HCT116 (cell line): ENCODE measurements around the gene CTAGE1. TPM values are rescaled to one million over a fixed set of nuclear protein-coding genes. Genes with fewer than 3 reads are reported as not detected.

ENCODE experiments used
- ATAC-seq: fragments of 200-7000 bp; cut with Tn5 transposase; 2 replicates; pipeline ENCODE4 v1.9.1; 2020; ENCODE audit warnings: mild to moderate bottlenecking, moderate library complexity
- BruUV-seq: library from RNA; stranded (reverse); fragments of 400-500 nt; replicated peaks from 2 replicates; lab custom pipeline; 2021; lab: Mats Ljungman, UMichigan
- CTCF ChIA-PET: fragments of 300-600 bp; sonication (Branson Sonifier 250); formaldehyde crosslinking; loops from one replicate; lab custom pipeline; 2021; ENCODE audit warnings: antibody characterized with exemption; lab: Charles Lee
- POLR2A ChIA-PET: fragments of 300-600, 350-600 bp; sonication (Branson Sonifier 250); formaldehyde crosslinking; loops from one replicate; lab custom pipeline; 2021; ENCODE audit warnings: antibody characterized with exemption; lab: Charles Lee
- RAD21 ChIA-PET, 2 experiments: fragments of 300-600 bp; sonication (Branson Sonifier 250); formaldehyde crosslinking; loops; one replicate each; lab custom pipeline; 2023; ENCODE audit warnings: low total read pairs in 2 of 2; ENCODE audit not compliant: uncharacterized antibody in 2 of 2, unreplicated experiment in 2 of 2, low non-redundant PET in 1 of 2; lab: Charles Lee
- DNase-seq: peaks from one replicate; pipeline ENCODE4 v3.0.0-alpha.2; 2010; ENCODE audit warnings: low read depth, low spot score
- H2AFZ ChIP-seq: fragments of 200-600 bp; shearing (Covaris generic), sonication (generic); 2 replicates; pipeline ENCODE4 v1.6.1; 2017; ENCODE audit warnings: low read depth, mixed run types, mixed read lengths, antibody characterized with exemption, low read length; ENCODE audit not compliant: poor library complexity, severe bottlenecking
- H3K27ac ChIP-seq: 2 replicates; pipeline ENCODE4 v1.5.1; 2012; ENCODE audit warnings: low read depth, low read length
- H3K27me3 ChIP-seq: fragments of 200-600 bp; sonication (generic); 2 replicates; pipeline ENCODE4 v1.6.1; 2016; ENCODE audit warnings: mixed run types, low read length, mixed read lengths; ENCODE audit not compliant: insufficient read depth
- H3K36me3 ChIP-seq, 2 experiments: fragments of 200-500 bp in 1 of 2; fragments of 200-600 bp in 1 of 2; sonication (Bioruptor generic) in 1 of 2; sonication (generic) in 1 of 2; 2 replicates each; pipeline versions ENCODE4 v1.5.1 to v1.6.1; 2014 to 2016; ENCODE audit warnings: low read length in 2 of 2, inconsistent platforms in 1 of 2, mixed read lengths in 1 of 2, mixed run types in 1 of 2; ENCODE audit not compliant: insufficient read depth in 2 of 2, control insufficient read depth in 1 of 2
- H3K4me1 ChIP-seq, 2 experiments: fragments of 200-600 bp in 1 of 2; sonication (generic) in 1 of 2; 2 replicates each; pipeline versions ENCODE4 v1.5.1 to v1.6.1; 2012 to 2017; ENCODE audit warnings: low read length in 2 of 2, inconsistent platforms in 1 of 2, mild to moderate bottlenecking in 1 of 2, mixed read lengths in 1 of 2, mixed run types in 1 of 2, moderate library complexity in 1 of 2; ENCODE audit not compliant: insufficient read depth in 2 of 2, control insufficient read depth in 1 of 2
- H3K4me2 ChIP-seq: fragments of 200-600 bp; sonication (generic); 2 replicates; pipeline ENCODE4 v1.6.1; 2017; ENCODE audit warnings: mixed run types, low read length, mixed read lengths
- H3K4me3 ChIP-seq, 2 experiments: fragments of 200-600 bp in 1 of 2; sonication (generic) in 1 of 2; replicated peaks in 1 of 2; 2 replicates each; pipeline ENCODE4 v1.5.1; 2011 to 2016; ENCODE audit warnings: low read length in 2 of 2, control low read depth in 1 of 2, low read depth in 1 of 2, mild to moderate bottlenecking in 1 of 2, mixed read lengths in 1 of 2, mixed run types in 1 of 2
- H3K79me2 ChIP-seq: fragments of 200-600 bp; sonication (generic); 2 replicates; pipeline ENCODE4 v1.6.1; 2017; ENCODE audit warnings: mild to moderate bottlenecking, mixed run types, low read length, moderate library complexity, mixed read lengths; ENCODE audit not compliant: insufficient read depth
- H3K9ac ChIP-seq: fragments of 200-600 bp; sonication (generic); 2 replicates; pipeline ENCODE4 v1.6.1; 2016; ENCODE audit warnings: low read length, mixed read lengths
- H3K9me2 ChIP-seq: fragments of 200-600 bp; sonication (generic), shearing (Covaris generic); 2 replicates; pipeline ENCODE4 v1.6.1; 2017; ENCODE audit warnings: mixed run types, mild to moderate bottlenecking, moderate library complexity; ENCODE audit not compliant: insufficient read depth
- H3K9me3 ChIP-seq, 2 experiments: fragments of 200-500 bp in 1 of 2; fragments of 200-600 bp in 1 of 2; sonication (Bioruptor generic) in 1 of 2; sonication (generic) in 1 of 2; 2 replicates each; pipeline ENCODE4 v1.6.1; 2014 to 2017; ENCODE audit warnings: low read length in 2 of 2, mixed read lengths in 2 of 2, inconsistent platforms in 1 of 2, low read depth in 1 of 2, mild to moderate bottlenecking in 1 of 2, mixed run types in 1 of 2, moderate library complexity in 1 of 2; ENCODE audit not compliant: control insufficient read depth in 1 of 2, insufficient read depth in 1 of 2
- H4K20me1 ChIP-seq: fragments of 200-600 bp; sonication (generic), shearing (Covaris generic); 2 replicates; pipeline ENCODE4 v1.6.1; 2017; ENCODE audit warnings: mixed run types, mild to moderate bottlenecking, moderate library complexity; ENCODE audit not compliant: insufficient read depth
- ATF3 ChIP-seq: IDR thresholded peaks from 2 replicates; pipeline ENCODE4 v1.6.1; 2012
- CBX3 ChIP-seq: IDR thresholded peaks from 2 replicates; pipeline ENCODE4 v1.6.1; 2012; ENCODE audit warnings: low read depth
- CEBPB ChIP-seq: IDR thresholded peaks from 2 replicates; pipeline ENCODE4 v1.6.1; 2012; ENCODE audit warnings: low read depth
- EGR1 ChIP-seq: IDR thresholded peaks from 2 replicates; pipeline ENCODE4 v1.6.1; 2012; ENCODE audit warnings: low read depth
- ELF1 ChIP-seq: IDR thresholded peaks from 2 replicates; pipeline ENCODE4 v1.6.1; 2012; ENCODE audit warnings: low read depth, borderline replicate concordance
- EZH2 ChIP-seq: fragments of 200-600 bp; sonication (generic); IDR thresholded peaks from 2 replicates; pipeline ENCODE4 v1.6.1; 2017; ENCODE audit warnings: antibody characterized with exemption, mixed run types
- EZH2phosphoT487 ChIP-seq: fragments of 200-600 bp; IDR thresholded peaks from 2 replicates; pipeline ENCODE4 v1.6.1; 2018; ENCODE audit warnings: antibody characterized with exemption, borderline replicate concordance
- FOSL1 ChIP-seq: IDR thresholded peaks from 2 replicates; pipeline ENCODE4 v1.6.1; 2012; ENCODE audit warnings: low read depth
- JUND ChIP-seq: IDR thresholded peaks from 2 replicates; pipeline ENCODE4 v1.6.1; 2012
- POLR2A ChIP-seq: IDR thresholded peaks from 2 replicates; pipeline ENCODE4 v1.7.0; 2011; ENCODE audit warnings: borderline replicate concordance; ENCODE audit not compliant: insufficient read depth, insufficient read length; ENCODE audit errors: extremely low read depth
- RAD21 ChIP-seq: IDR thresholded peaks from 2 replicates; pipeline ENCODE4 v1.6.1; 2012; ENCODE audit warnings: low read depth, mild to moderate bottlenecking
- SIN3A ChIP-seq: IDR thresholded peaks from 2 replicates; pipeline ENCODE4 v1.6.1; 2012; ENCODE audit warnings: low read depth
- SP1 ChIP-seq: IDR thresholded peaks from 2 replicates; pipeline ENCODE4 v1.6.1; 2012; ENCODE audit warnings: low read depth
- SRF ChIP-seq: IDR thresholded peaks from 2 replicates; pipeline ENCODE4 v1.6.1; 2012; ENCODE audit warnings: low read depth
- YY1 ChIP-seq: IDR thresholded peaks from 2 replicates; pipeline ENCODE4 v1.6.1; 2011; ENCODE audit warnings: low read length, low read depth, moderate library complexity, mild to moderate bottlenecking; ENCODE audit not compliant: insufficient replicate concordance; ENCODE audit errors: extremely low read depth
- ZBTB33 ChIP-seq: IDR thresholded peaks from 2 replicates; pipeline ENCODE4 v1.6.1; 2011; ENCODE audit warnings: mild to moderate bottlenecking, low read length, moderate library complexity; ENCODE audit not compliant: insufficient replicate concordance; ENCODE audit errors: extremely low read depth
- ZFX ChIP-seq: fragments of 450-650 bp; IDR thresholded peaks from 2 replicates; pipeline ENCODE4 v1.6.1; 2017
- ZNF274 ChIP-seq: fragments of 200-500 bp; sonication (Bioruptor generic); IDR thresholded peaks from 2 replicates; pipeline ENCODE4 v1.6.1; 2014; ENCODE audit warnings: mild to moderate bottlenecking, low read depth, low read length, inconsistent platforms
- intact Hi-C: fragments of 100-400 bp; cut with micrococcal nuclease; formaldehyde crosslinking; loops from 2 replicates; pipeline ENCODE4 v1.10.0; 2022
- total RNA-seq: library from RNA; stranded (reverse); gene quantifications from one replicate; pipeline ENCODE4 v1.2.1, GENCODE V29; 2021; ENCODE audit not compliant: unreplicated experiment
- TF ChIP-seq, protein P1 (sequence below), 3 experiments: fragments of 200-600 bp in 1 of 3; sonication (generic) in 1 of 3; IDR thresholded peaks in 2 of 3; conservative IDR thresholded peaks in 1 of 3; 2 replicates each; pipeline ENCODE4 v1.5.1; 2012 to 2017; ENCODE audit warnings: low read depth in 2 of 3, low read length in 2 of 3, antibody characterized with exemption in 1 of 3, borderline replicate concordance in 1 of 3, control low read depth in 1 of 3, mild to moderate bottlenecking in 1 of 3, mixed read lengths in 1 of 3, mixed run types in 1 of 3, moderate library complexity in 1 of 3; ENCODE audit not compliant: insufficient read depth in 1 of 3
- TF ChIP-seq, protein P2 (sequence below): IDR thresholded peaks from 2 replicates; pipeline ENCODE4 v1.6.1; 2012

The CTAGE1 gene
- total RNA-seq, 1 experiment from 2014 or later = not detected

GRCh38 chr18:22377769-22378168 is 39.9 kb downstream of the CTAGE1 start (continued):
- TF ChIP-seq, protein P1, sequence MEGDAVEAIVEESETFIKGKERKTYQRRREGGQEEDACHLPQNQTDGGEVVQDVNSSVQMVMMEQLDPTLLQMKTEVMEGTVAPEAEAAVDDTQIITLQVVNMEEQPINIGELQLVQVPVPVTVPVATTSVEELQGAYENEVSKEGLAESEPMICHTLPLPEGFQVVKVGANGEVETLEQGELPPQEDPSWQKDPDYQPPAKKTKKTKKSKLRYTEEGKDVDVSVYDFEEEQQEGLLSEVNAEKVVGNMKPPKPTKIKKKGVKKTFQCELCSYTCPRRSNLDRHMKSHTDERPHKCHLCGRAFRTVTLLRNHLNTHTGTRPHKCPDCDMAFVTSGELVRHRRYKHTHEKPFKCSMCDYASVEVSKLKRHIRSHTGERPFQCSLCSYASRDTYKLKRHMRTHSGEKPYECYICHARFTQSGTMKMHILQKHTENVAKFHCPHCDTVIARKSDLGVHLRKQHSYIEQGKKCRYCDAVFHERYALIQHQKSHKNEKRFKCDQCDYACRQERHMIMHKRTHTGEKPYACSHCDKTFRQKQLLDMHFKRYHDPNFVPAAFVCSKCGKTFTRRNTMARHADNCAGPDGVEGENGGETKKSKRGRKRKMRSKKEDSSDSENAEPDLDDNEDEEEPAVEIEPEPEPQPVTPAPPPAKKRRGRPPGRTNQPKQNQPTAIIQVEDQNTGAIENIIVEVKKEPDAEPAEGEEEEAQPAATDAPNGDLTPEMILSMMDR (IDR thresholded peaks at IDR 0.05 in 2 of 3, conservative IDR thresholded peaks at IDR 0.05 in 1 of 3; ENCODE audit: borderline replicate concordance in 1 of 3, insufficient read depth in 1 of 3, low read depth in 2 of 3, low read length in 2 of 3) = no peak
- TF ChIP-seq EZH2 (no peak), SRF (no peak), CBX3 (no peak), SIN3A (no peak)

DNA sequence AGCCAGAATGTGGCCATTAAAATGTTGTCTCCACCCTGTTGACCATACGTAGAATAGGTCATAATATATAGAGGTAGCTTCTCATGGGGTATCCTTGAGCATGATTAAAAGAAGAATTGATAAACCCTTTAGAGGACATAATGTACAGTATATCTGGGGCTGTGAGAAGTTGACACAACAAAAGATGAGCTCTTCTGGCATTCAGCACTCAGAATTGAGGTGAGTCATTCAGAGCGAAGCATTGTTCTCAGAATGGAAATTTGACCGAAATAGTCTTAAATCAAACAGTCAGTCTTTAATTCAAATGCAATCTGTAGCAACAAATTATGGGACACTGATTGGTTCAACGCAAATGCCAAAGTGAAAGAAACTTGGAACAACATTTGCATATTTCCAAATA is 47.3 kb downstream of the CTAGE1 start:
- BruUV-seq = no TSS peak
- ATAC-seq (no peak), DNase-seq (no peak)
- Histone ChIP-seq H3K9ac (no peak overlapping the region), H3K9me3 (no peaks in the 10 kb centered on the region), H3K27me3 (no peaks in the 10 kb centered on the region), H2AFZ (no peak overlapping the region), H3K4me3 (no peak overlapping the region), H4K20me1 (no peaks in the 10 kb centered on the region), H3K27ac (no peak overlapping the region), H3K79me2 (no peaks in the 10 kb centered on the region), H3K36me3 (no peaks in the 10 kb centered on the region), H3K4me2 (no peak overlapping the region), H3K9me2 (no peaks in the 10 kb centered on the region), H3K4me1 (no peaks in the 10 kb centered on the region)
- ChIA-PET POLR2A (no interaction called here), CTCF (interaction anchor here (2.6 kb wide), 1 partner anchor 8 kb away, joined by 16 read pairs; no protein-coding TSS in a partner anchor), RAD21 (no interaction called here)
- TF ChIP-seq RAD21 (no peak), CBX3 (no peak), CEBPB (no peak), SRF (no peak), EGR1 (no peak), FOSL1 (no peak), SP1 (no peak), JUND (no peak), ZFX (no peak), ZNF274 (no peak), POLR2A (no peak), EZH2phosphoT487 (no peak), ZBTB33 (no peak), SIN3A (no peak), YY1 (no peak), ELF1 (no peak), ATF3 (no peak)
- TF ChIP-seq, protein P1 (IDR thresholded peaks at IDR 0.05 in 2 of 3, conservative IDR thresholded peaks at IDR 0.05 in 1 of 3; ENCODE audit: borderline replicate concordance in 1 of 3, insufficient read depth in 1 of 3, low read depth in 2 of 3, low read length in 2 of 3) = no peak
- TF ChIP-seq, protein P2, sequence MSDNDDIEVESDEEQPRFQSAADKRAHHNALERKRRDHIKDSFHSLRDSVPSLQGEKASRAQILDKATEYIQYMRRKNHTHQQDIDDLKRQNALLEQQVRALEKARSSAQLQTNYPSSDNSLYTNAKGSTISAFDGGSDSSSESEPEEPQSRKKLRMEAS = no peak
- intact Hi-C loops = loop anchor here (10.0 kb wide), 2 partner anchors 194 to 456 kb away; no protein-coding TSS in a partner anchor
